H1 (cell line): ENCODE measurements around the gene KLHDC10. TPM values are rescaled to one million over a fixed set of nuclear protein-coding genes. Genes with fewer than 3 reads are reported as not detected.

Experiments
- CTCF ChIA-PET: fragments of 300-600 bp; sonication (Branson Sonifier 250); formaldehyde crosslinking; loops from one replicate; lab custom pipeline; 2021; ENCODE audit not compliant: partially characterized antibody; lab: Charles Lee
- POLR2A ChIA-PET: fragments of 300-600 bp; sonication (Branson Sonifier 250); formaldehyde crosslinking; loops from one replicate; lab custom pipeline; 2021; ENCODE audit warnings: inconsistent platforms; ENCODE audit not compliant: partially characterized antibody; lab: Charles Lee
- DNase-seq, 2 experiments: peaks; one replicate each; pipeline versions ENCODE4 v3.0.0 to v3.0.0-alpha.2; 2010 to 2022; ENCODE audit warnings: low spot score in 2 of 2, low read depth in 1 of 2, mixed read lengths in 1 of 2
- FAIRE-seq: peaks from 2 replicates; lab custom pipeline; 2011; peaks lifted over from hg19 to GRCh38; lab: Jason Lieb, UNC
- H2AFZ ChIP-seq: 2 replicates; pipeline ENCODE4 v1.8.1; 2012; ENCODE audit warnings: low read length, inconsistent platforms
- H2AK5ac ChIP-seq: 2 replicates; pipeline ENCODE4 v1.6.1; 2013; ENCODE audit warnings: low read depth, low read length
- H2BK120ac ChIP-seq: replicated peaks from 2 replicates; pipeline ENCODE3; 2013; ENCODE audit warnings: low read depth, low read length, inconsistent platforms
- H2BK12ac ChIP-seq: 2 replicates; pipeline ENCODE4 v1.6.1; 2013; ENCODE audit warnings: low read depth, low read length
- H2BK15ac ChIP-seq: 2 replicates; pipeline ENCODE4 v1.6.1; 2013; ENCODE audit warnings: low read length
- H2BK20ac ChIP-seq: 2 replicates; pipeline ENCODE4 v1.6.1; 2013; ENCODE audit warnings: low read length
- H2BK5ac ChIP-seq: 2 replicates; pipeline ENCODE4 v1.6.1; 2013; ENCODE audit warnings: low read depth, low read length
- H3K14ac ChIP-seq: 2 replicates; pipeline ENCODE4 v1.6.1; 2013; ENCODE audit warnings: inconsistent platforms; ENCODE audit not compliant: insufficient read length
- H3K18ac ChIP-seq: 2 replicates; pipeline ENCODE4 v1.6.1; 2013; ENCODE audit warnings: low read length; ENCODE audit errors: extremely low read depth
- H3K23ac ChIP-seq: 2 replicates; pipeline ENCODE4 v1.6.1; 2013; ENCODE audit warnings: inconsistent platforms; ENCODE audit not compliant: insufficient read length
- H3K23me2 ChIP-seq: 2 replicates; pipeline ENCODE4 v1.6.1; 2013; ENCODE audit warnings: low read depth, low read length
- H3K27ac ChIP-seq: 2 replicates; pipeline ENCODE4 v1.6.1; 2011; ENCODE audit warnings: low read depth, low read length, inconsistent platforms
- H3K27me3 ChIP-seq, 4 experiments: replicated peaks in 1 of 4; 1 replicate in 1 of 4; 2 replicates in 3 of 4; pipeline versions ENCODE4 v1.6.1 to v1.8.1; 2011 to 2013; ENCODE audit warnings: low read length in 3 of 4, mild to moderate bottlenecking in 3 of 4, inconsistent platforms in 2 of 4, mixed read lengths in 2 of 4, moderate library complexity in 1 of 4; ENCODE audit not compliant: control insufficient read depth in 3 of 4, insufficient read depth in 3 of 4; ENCODE audit errors: extremely low read depth in 1 of 4
- H3K36me3 ChIP-seq, 4 experiments: 2 replicates each; pipeline versions ENCODE4 v1.6.1 to v1.8.1; 2011 to 2013; ENCODE audit warnings: mild to moderate bottlenecking in 4 of 4, low read length in 3 of 4, moderate library complexity in 2 of 4, control low read depth in 1 of 4, inconsistent platforms in 1 of 4; ENCODE audit not compliant: insufficient read depth in 4 of 4, control insufficient read depth in 2 of 4
- H3K4ac ChIP-seq: replicated peaks from 2 replicates; pipeline ENCODE3; 2013; ENCODE audit warnings: low read length, low read depth, mixed read lengths, inconsistent platforms; ENCODE audit not compliant: insufficient read length
- H3K4me1 ChIP-seq, 4 experiments: replicated peaks in 1 of 4; 1 replicate in 1 of 4; 2 replicates in 3 of 4; pipeline versions ENCODE4 v1.6.1 to v1.8.1; 2011 to 2013; ENCODE audit warnings: low read length in 3 of 4, inconsistent platforms in 2 of 4, mixed read lengths in 1 of 4; ENCODE audit not compliant: insufficient read depth in 4 of 4, control insufficient read depth in 3 of 4
- H3K4me2 ChIP-seq, 2 experiments: 2 replicates each; pipeline versions ENCODE4 v1.6.1 to v1.8.1; 2011 to 2013; ENCODE audit warnings: low read depth in 2 of 2, low read length in 2 of 2, control low read depth in 1 of 2, inconsistent platforms in 1 of 2, mild to moderate bottlenecking in 1 of 2; ENCODE audit not compliant: insufficient read depth in 1 of 2
- H3K4me3 ChIP-seq, 4 experiments: fragments of 200-600, 300-600 bp in 1 of 4; sonication (generic), shearing (Covaris generic), sonication (Bioruptor Twin) in 1 of 4; 2 replicates each; pipeline versions ENCODE4 v1.5.1 to v1.8.1; 2011 to 2016; ENCODE audit warnings: low read length in 4 of 4, low read depth in 3 of 4, control low read depth in 2 of 4, inconsistent platforms in 2 of 4, mild to moderate bottlenecking in 2 of 4, mixed read lengths in 1 of 4, moderate library complexity in 1 of 4; ENCODE audit not compliant: insufficient read depth in 2 of 4; ENCODE audit errors: extremely low read depth in 1 of 4
- H3K56ac ChIP-seq: replicated peaks from 2 replicates; pipeline ENCODE3; 2013; ENCODE audit warnings: low read depth, mild to moderate bottlenecking, mixed read lengths, low read length, inconsistent platforms; ENCODE audit not compliant: insufficient read length
- H3K79me1 ChIP-seq: 2 replicates; pipeline ENCODE4 v1.6.1; 2013; ENCODE audit warnings: low read depth, low read length, control low read depth
- H3K79me2 ChIP-seq, 2 experiments: 2 replicates each; pipeline versions ENCODE4 v1.6.1 to v1.8.1; 2012 to 2013; ENCODE audit warnings: low read length in 2 of 2, mild to moderate bottlenecking in 2 of 2, inconsistent platforms in 1 of 2; ENCODE audit not compliant: insufficient read depth in 2 of 2, control insufficient read depth in 1 of 2
- H3K9ac ChIP-seq, 4 experiments: replicated peaks in 1 of 4; 1 replicate in 1 of 4; 2 replicates in 3 of 4; pipeline versions ENCODE4 v1.6.1 to v1.8.1; 2011 to 2013; ENCODE audit warnings: low read depth in 3 of 4, low read length in 3 of 4, control low read depth in 2 of 4, mild to moderate bottlenecking in 2 of 4, moderate library complexity in 2 of 4, inconsistent platforms in 1 of 4; ENCODE audit errors: extremely low read depth in 1 of 4
- H3K9me3 ChIP-seq, 2 experiments: 2 replicates each; pipeline versions ENCODE4 v1.6.1 to v1.8.1; 2012 to 2013; ENCODE audit warnings: mild to moderate bottlenecking in 2 of 2, moderate library complexity in 2 of 2, control low read depth in 1 of 2, inconsistent platforms in 1 of 2, low read depth in 1 of 2, low read length in 1 of 2, mixed read lengths in 1 of 2; ENCODE audit not compliant: insufficient read depth in 2 of 2
- H4K20me1 ChIP-seq, 2 experiments: replicated peaks in 1 of 2; 2 replicates each; pipeline versions ENCODE3 to v1.8.1; 2011 to 2013; ENCODE audit warnings: inconsistent platforms in 2 of 2, low read length in 2 of 2, mild to moderate bottlenecking in 1 of 2; ENCODE audit not compliant: insufficient read depth in 2 of 2, control insufficient read depth in 1 of 2
- H4K5ac ChIP-seq: 2 replicates; pipeline ENCODE4 v1.6.1; 2013; ENCODE audit warnings: low read length, low read depth, mixed read lengths, inconsistent platforms; ENCODE audit not compliant: insufficient read length
- H4K8ac ChIP-seq: 2 replicates; pipeline ENCODE4 v1.8.0; 2013; ENCODE audit warnings: mild to moderate bottlenecking, moderate library complexity, low read length, inconsistent platforms; ENCODE audit not compliant: insufficient read depth; ENCODE audit errors: extremely low read depth
- H4K91ac ChIP-seq: replicated peaks from 2 replicates; pipeline ENCODE3; 2013; ENCODE audit warnings: low read length, mixed read lengths, inconsistent platforms; ENCODE audit not compliant: insufficient read length
- BACH1 ChIP-seq: IDR thresholded peaks from 2 replicates; pipeline ENCODE4 v1.6.1; 2012; ENCODE audit warnings: low read length, improper control_type of control experiment
- CHD1 ChIP-seq: IDR thresholded peaks from 2 replicates; pipeline ENCODE4 v1.6.1; 2012; ENCODE audit warnings: low read depth, low read length, improper control_type of control experiment
- KDM4A ChIP-seq: IDR thresholded peaks from one replicate; pipeline ENCODE4 v1.7.1; 2012; ENCODE audit warnings: low read depth, mild to moderate bottlenecking, moderate library complexity, low read length, inconsistent platforms; ENCODE audit not compliant: severe bottlenecking
- RAD21 ChIP-seq, 2 experiments: IDR thresholded peaks in 1 of 2; conservative IDR thresholded peaks in 1 of 2; 2 replicates each; pipeline ENCODE4 v1.6.1; 2011; ENCODE audit warnings: low read depth in 2 of 2, low read length in 2 of 2, improper control_type of control experiment in 1 of 2, inconsistent platforms in 1 of 2, mild to moderate bottlenecking in 1 of 2, moderate library complexity in 1 of 2
- RXRA ChIP-seq: IDR thresholded peaks from 2 replicates; pipeline ENCODE4 v1.6.1; 2011; ENCODE audit warnings: low read depth, mild to moderate bottlenecking, low read length, moderate library complexity; ENCODE audit not compliant: insufficient read depth
- SIN3A ChIP-seq, 2 experiments: IDR thresholded peaks in 1 of 2; conservative IDR thresholded peaks in 1 of 2; 2 replicates each; pipeline ENCODE4 v1.6.1; 2011 to 2012; ENCODE audit warnings: low read length in 2 of 2, improper control_type of control experiment in 1 of 2, low read depth in 1 of 2, mild to moderate bottlenecking in 1 of 2
- SIRT6 ChIP-seq: IDR thresholded peaks from one replicate; pipeline ENCODE4 v1.7.1; 2012; ENCODE audit warnings: low read length, inconsistent platforms
- SP1 ChIP-seq: IDR thresholded peaks from 2 replicates; pipeline ENCODE4 v1.6.1; 2011; ENCODE audit warnings: low read depth, low read length
- WGBS, 2 experiments: shearing (Covaris generic) in 1 of 2; methylation state at CpG; one replicate each; pipeline versions ENCODE4 v1.1.6 to v1.1.7; 2013 to 2015; ENCODE audit warnings: low lambda C conversion rate in 2 of 2, mixed read lengths in 2 of 2, inconsistent platforms in 1 of 2, low coverage in 1 of 2, missing lambda C conversion rate in 1 of 2; ENCODE audit not compliant: insufficient replicate concordance in 2 of 2, insufficient coverage in 1 of 2, insufficient read length in 1 of 2; ENCODE audit errors: extremely low coverage in 1 of 2, missing lambda C conversion rate in 1 of 2; 5-methylcytosine and 5-hydroxymethylcytosine counted together
- polyA plus RNA-seq, 7 experiments: library from polyadenylated mRNA; depleted of rRNA in 3 of 7; stranded (reverse) in 5 of 7; unstranded in 2 of 7; fragments of >200 nt in 5 of 7; fragments of 200-250 nt in 2 of 7; gene quantifications; 1 replicate in 5 of 7; 2 replicates in 1 of 7; 4 replicates in 1 of 7; pipeline versions ENCODE4 v1.2.1 to v1.2.3, GENCODE V29; 2011 to 2013; ENCODE audit warnings: missing spikeins in 2 of 7, mixed read lengths in 2 of 7
- total RNA-seq: library from RNA; stranded (reverse); fragmentation: NEBNext Ultra II Directional; extraction: Animal tissue kit (Norgen Biotek cat#: 25700); gene quantifications from 2 replicates; pipeline ENCODE4 v1.2.1, GENCODE V29; 2021
- TF ChIP-seq, protein P1 (sequence below): IDR thresholded peaks from 2 replicates; pipeline ENCODE4 v1.6.1; 2011; ENCODE audit warnings: low read length, improper control_type of control experiment

The KLHDC10 gene
- total and polyA plus RNA-seq, 2 of the 8 experiments (the other 6 are each of a cell fraction or from before 2014, with no cell fraction given) = 6.6 to 14.5 TPM

GRCh38 chr7:130108809-130109208 lies 38.5 kb downstream of the KLHDC10 start:
- H3K79me1 ChIP-seq = no peaks in the 10 kb centered on the region
- no peak overlapping the region for H3K4me2 ChIP-seq
- H2BK12ac ChIP-seq = no peak overlapping the region
- H3K27ac ChIP-seq = no peak overlapping the region
- CTCF ChIA-PET = interaction anchor here (0.6 to 4.4 kb wide), 8 partner anchors 12 to 1892 kb away, joined by 3 to 13 read pairs (median 3); no protein-coding TSS in a partner anchor
- H3K4ac ChIP-seq = no peak overlapping the region
- H3K14ac ChIP-seq = no peak overlapping the region
- no peak overlapping the region for H3K23ac ChIP-seq
- no peak overlapping the region for H3K9ac ChIP-seq
- no peaks in the 10 kb centered on the region for H3K9me3 ChIP-seq
- H2BK120ac ChIP-seq = no peak overlapping the region
- no peak overlapping the region for H2BK5ac ChIP-seq
- H3K4me1 ChIP-seq = no peaks in the 10 kb centered on the region
- H4K20me1 ChIP-seq = peaks cover 0 to 2% of the 10 kb centered on the region in 2 experiments
- H2BK20ac ChIP-seq = no peak overlapping the region
- no peak overlapping the region for H3K4me3 ChIP-seq
- H4K8ac ChIP-seq = no peak overlapping the region
- no peak overlapping the region for H2BK15ac ChIP-seq
- no peak overlapping the region for H4K91ac ChIP-seq
- no peaks in the 10 kb centered on the region for H3K79me2 ChIP-seq
- H3K18ac ChIP-seq = no peak overlapping the region
- H2AK5ac ChIP-seq = no peak overlapping the region
- WGBS, 2 experiments = 94% methylated on average over 10 of the region's 10 CpGs; no CpG with 5 or more reads in 1 of the 2 experiments
- H3K56ac ChIP-seq = no peak overlapping the region
- TF ChIP-seq SIRT6 (no peak), CHD1 (no peak), RXRA (no peak), SP1 (no peak), RAD21 (IDR thresholded peaks at IDR 0.05 in 1 of 2, conservative IDR thresholded peaks at IDR 0.05 in 1 of 2; ENCODE audit: low read depth in 2 of 2, low read length in 2 of 2) (no peak), BACH1 (no peak), SIN3A (conservative IDR thresholded peaks at IDR 0.05 in 1 of 2, IDR thresholded peaks at IDR 0.05 in 1 of 2; ENCODE audit: low read depth in 1 of 2, low read length in 2 of 2) (no peak), KDM4A (no peak)
- TF ChIP-seq, protein P1, sequence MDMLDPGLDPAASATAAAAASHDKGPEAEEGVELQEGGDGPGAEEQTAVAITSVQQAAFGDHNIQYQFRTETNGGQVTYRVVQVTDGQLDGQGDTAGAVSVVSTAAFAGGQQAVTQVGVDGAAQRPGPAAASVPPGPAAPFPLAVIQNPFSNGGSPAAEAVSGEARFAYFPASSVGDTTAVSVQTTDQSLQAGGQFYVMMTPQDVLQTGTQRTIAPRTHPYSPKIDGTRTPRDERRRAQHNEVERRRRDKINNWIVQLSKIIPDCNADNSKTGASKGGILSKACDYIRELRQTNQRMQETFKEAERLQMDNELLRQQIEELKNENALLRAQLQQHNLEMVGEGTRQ = no peak
- no peak overlapping the region for H2AFZ ChIP-seq
- FAIRE-seq (no peak), DNase-seq (no peak)
- no peak overlapping the region for H4K5ac ChIP-seq
- no peaks in the 10 kb centered on the region for H3K27me3 ChIP-seq
- no peaks in the 10 kb centered on the region for H3K36me3 ChIP-seq
- POLR2A ChIA-PET = no interaction called here
- H3K23me2 ChIP-seq = no peaks in the 10 kb centered on the region
